Measurements from ENCODE around the gene GALNT1.

GRCh38 chr18:35730691-35731370, 149.3 kb downstream of the GALNT1 start:
- no peak for TF ChIP-seq CTCF (conservative IDR thresholded peaks at IDR 0.05; ENCODE audit: low read depth, low read length)
- TF ChIP-seq POLR2A (IDR thresholded peaks at IDR 0.05; ENCODE audit: low read depth, low read length), result no peak
- no peak for TF ChIP-seq CEBPB (IDR thresholded peaks at IDR 0.05; ENCODE audit: low read depth, low read length)
- TF ChIP-seq RFX5 (IDR thresholded peaks at IDR 0.05; ENCODE audit: low read depth, low read length), result no peak
- no peak for TF ChIP-seq FOS (IDR thresholded peaks at IDR 0.05; ENCODE audit: low read depth, low read length)
- TF ChIP-seq MXI1 (IDR thresholded peaks at IDR 0.05; ENCODE audit: borderline replicate concordance, low read depth, low read length), result no peak
- no peak for TF ChIP-seq NFE2L2 (IDR thresholded peaks at IDR 0.05; ENCODE audit: low read depth, low read length)
- TF ChIP-seq RAD21 (IDR thresholded peaks at IDR 0.05; ENCODE audit: low read length), result no peak
- TF ChIP-seq MAZ (IDR thresholded peaks at IDR 0.05; ENCODE audit: borderline replicate concordance, low read depth, low read length), result no peak
- no peak for TF ChIP-seq USF2 (IDR thresholded peaks at IDR 0.05; ENCODE audit: low read depth, low read length)
- TF ChIP-seq ELK1 (IDR thresholded peaks at IDR 0.05; ENCODE audit: borderline replicate concordance, low read depth, low read length), result no peak
- TF ChIP-seq RCOR1 (IDR thresholded peaks at IDR 0.05; ENCODE audit: insufficient replicate concordance, low read length), result no peak
